ENCODE results near the gene KIAA1328.

KIAA1328 gene

DNA sequence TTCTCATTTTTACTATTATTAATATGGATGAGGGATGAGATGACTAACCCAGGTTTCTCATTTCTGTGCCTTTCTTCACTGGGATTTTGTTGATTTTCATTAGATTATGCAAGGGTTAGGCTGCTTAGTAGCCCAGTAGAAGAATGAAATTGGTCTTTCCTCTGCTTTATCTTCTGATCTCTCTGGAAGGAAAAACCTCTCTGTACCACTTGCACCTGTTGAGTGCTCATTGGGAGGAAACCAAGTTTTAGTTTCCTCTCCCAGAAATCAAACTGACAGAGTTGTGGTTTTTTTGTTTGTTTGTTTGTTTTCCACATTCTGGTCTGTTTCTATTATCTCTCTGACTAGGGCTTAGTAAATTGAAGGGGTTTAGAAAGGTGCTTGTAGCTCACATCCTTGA is 60.8 kb downstream of the KIAA1328 start:
- DNase-seq (ENCODE audit: low read depth), result no peak
- H3K4me3 ChIP-seq (ENCODE audit: low read length), result no peak overlapping the region
- TF ChIP-seq, protein P1, sequence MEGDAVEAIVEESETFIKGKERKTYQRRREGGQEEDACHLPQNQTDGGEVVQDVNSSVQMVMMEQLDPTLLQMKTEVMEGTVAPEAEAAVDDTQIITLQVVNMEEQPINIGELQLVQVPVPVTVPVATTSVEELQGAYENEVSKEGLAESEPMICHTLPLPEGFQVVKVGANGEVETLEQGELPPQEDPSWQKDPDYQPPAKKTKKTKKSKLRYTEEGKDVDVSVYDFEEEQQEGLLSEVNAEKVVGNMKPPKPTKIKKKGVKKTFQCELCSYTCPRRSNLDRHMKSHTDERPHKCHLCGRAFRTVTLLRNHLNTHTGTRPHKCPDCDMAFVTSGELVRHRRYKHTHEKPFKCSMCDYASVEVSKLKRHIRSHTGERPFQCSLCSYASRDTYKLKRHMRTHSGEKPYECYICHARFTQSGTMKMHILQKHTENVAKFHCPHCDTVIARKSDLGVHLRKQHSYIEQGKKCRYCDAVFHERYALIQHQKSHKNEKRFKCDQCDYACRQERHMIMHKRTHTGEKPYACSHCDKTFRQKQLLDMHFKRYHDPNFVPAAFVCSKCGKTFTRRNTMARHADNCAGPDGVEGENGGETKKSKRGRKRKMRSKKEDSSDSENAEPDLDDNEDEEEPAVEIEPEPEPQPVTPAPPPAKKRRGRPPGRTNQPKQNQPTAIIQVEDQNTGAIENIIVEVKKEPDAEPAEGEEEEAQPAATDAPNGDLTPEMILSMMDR (conservative IDR thresholded peaks at IDR 0.05; ENCODE audit: low read length), result no peak

- no peak overlapping the region for H3K4me3 ChIP-seq (ENCODE audit: low read length)
- TF ChIP-seq, protein P1 (conservative IDR thresholded peaks at IDR 0.05; ENCODE audit: low read length), result no peak
- no peak for DNase-seq (ENCODE audit: low read depth)
Measured at GRCh38 chr18:36890598-36890997, 61.7 kb downstream of the KIAA1328 start.

DNA sequence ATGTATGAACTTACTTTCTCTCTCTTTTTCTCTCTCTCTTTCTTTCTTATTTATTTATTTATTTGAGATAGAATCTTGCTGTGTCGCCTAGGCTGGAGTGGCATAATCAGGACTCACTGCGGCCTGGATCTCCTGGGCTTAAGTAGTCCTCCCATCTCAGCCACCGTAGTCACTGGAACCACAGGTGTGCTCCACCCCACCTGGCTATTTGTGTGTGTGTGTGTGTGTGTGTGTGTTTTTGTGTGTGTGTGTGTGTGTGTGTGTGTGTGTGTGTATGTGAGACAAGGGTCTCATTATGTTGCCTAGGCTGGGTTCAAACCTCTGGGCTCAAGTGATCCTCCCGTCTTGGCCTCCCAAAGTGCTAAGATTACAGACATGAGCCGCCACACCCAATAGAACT is 64.3 kb downstream of the KIAA1328 start:
- TF ChIP-seq, protein P1 (conservative IDR thresholded peaks at IDR 0.05; ENCODE audit: low read length), result no peak
- DNase-seq (ENCODE audit: low read depth), result no peak
- no peak overlapping the region for H3K4me3 ChIP-seq (ENCODE audit: low read length)

- DNase-seq (ENCODE audit: low read depth), result no peak
- no peak overlapping the region for H3K4me3 ChIP-seq (ENCODE audit: low read length)
- TF ChIP-seq, protein P1 (conservative IDR thresholded peaks at IDR 0.05; ENCODE audit: low read length), result no peak
Measured at GRCh38 chr18:36895606-36896005, 66.7 kb downstream of the KIAA1328 start.

DNA sequence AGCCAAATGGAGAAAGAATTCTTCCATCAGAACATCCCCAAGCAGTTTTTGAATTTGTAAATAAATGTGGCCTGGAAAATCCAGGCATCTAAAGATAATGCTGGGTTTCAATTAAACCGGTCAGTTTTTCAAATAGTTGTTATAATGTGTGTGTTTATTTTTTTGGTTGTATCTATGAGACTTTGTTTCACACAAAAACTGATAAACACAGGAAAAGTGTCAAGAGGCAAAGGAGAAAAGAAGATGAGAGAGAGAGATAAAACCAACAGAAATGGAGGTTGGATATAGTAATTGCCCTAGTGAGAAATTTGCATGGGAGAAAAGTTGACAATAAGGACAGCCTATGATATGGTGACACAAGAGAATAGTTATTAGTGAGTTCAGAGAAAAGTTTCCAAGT is 68.3 kb downstream of the KIAA1328 start:
- no peak overlapping the region for H3K4me3 ChIP-seq (ENCODE audit: low read length)
- TF ChIP-seq, protein P1 (conservative IDR thresholded peaks at IDR 0.05; ENCODE audit: low read length), result no peak
- no peak for DNase-seq (ENCODE audit: low read depth)

- no peak for DNase-seq (ENCODE audit: low read depth)
- no peak overlapping the region for H3K4me3 ChIP-seq (ENCODE audit: low read length)
- TF ChIP-seq, protein P1 (conservative IDR thresholded peaks at IDR 0.05; ENCODE audit: low read length), result no peak; the same call in 1 of the 2 replicates
Measured at GRCh38 chr18:36899289-36899688, 70.4 kb downstream of the KIAA1328 start.

GRCh38 chr18:36900466-36900865 is 71.5 kb downstream of the KIAA1328 start:
- no peak for DNase-seq (ENCODE audit: low read depth)
- no peak overlapping the region for H3K4me3 ChIP-seq (ENCODE audit: low read length)
- TF ChIP-seq, protein P1 (conservative IDR thresholded peaks at IDR 0.05; ENCODE audit: low read length), result no peak

Measured in AG10803 (cell line).